Stimulated activated effector memory CD8-positive, alpha-beta T cell treated with anti-CD3 and anti-CD28 coated beads, Interleukin-12 subunit alpha, Interleukin-12 subunit beta, amount 100 ng/mL, for 72 hours (primary cell): ENCODE data around the gene ITGB5.
A peak's percentile ranks its signal among the peaks of the same experiment; 100 is the strongest.
"Not testable (repeated sequence)": the region's sequence is repeated elsewhere in the genome, so short reads cannot be mapped to it uniquely, and the experiment has no call there.

ENCODE experiments used
- ATAC-seq: fragments of 150-1000 bp; cut with Tn5 transposase; 2 replicates; pipeline ENCODE4 v1.10.0; 2021
- DNase-seq, 2 donors: peaks; one replicate each; pipeline ENCODE4 v3.0.0; 2021 to 2022; ENCODE audit warnings: low spot score in 2 of 2
- H3K27ac Mint-ChIP-seq: one replicate; pipeline ENCODE4 v1.8.0; 2022; ENCODE audit warnings: mild to moderate bottlenecking, mixed read lengths
- H3K36me3 Mint-ChIP-seq: one replicate; pipeline ENCODE4 v1.8.0; 2022; ENCODE audit warnings: mild to moderate bottlenecking, mixed read lengths
- H3K4me1 Mint-ChIP-seq: one replicate; pipeline ENCODE4 v1.8.0; 2022; ENCODE audit warnings: mixed read lengths
- H3K4me3 Mint-ChIP-seq: one replicate; pipeline ENCODE4 v1.8.0; 2022; ENCODE audit warnings: mild to moderate bottlenecking, mixed read lengths
- H3K9me3 Mint-ChIP-seq: one replicate; pipeline ENCODE4 v1.8.0; 2022; ENCODE audit warnings: mixed read lengths

Gene ITGB5

GRCh38 chr3:124761935-124762660 is 125.1 kb downstream of the ITGB5 start:
- Mint-ChIP-seq H3K4me1 (peaks cover 6% of the 10 kb centered on the region), H3K27ac (no peak overlapping the region), H3K9me3 (no peaks in the 10 kb centered on the region), H3K36me3 (no peaks in the 10 kb centered on the region), H3K4me3 (no peak overlapping the region)
- ATAC-seq (no peak), DNase-seq (no peak)

GRCh38 chr3:124761250-124761796 is 125.8 kb downstream of the ITGB5 start:
- Mint-ChIP-seq H3K27ac (no peak overlapping the region), H3K4me3 (peak overlapping the region; percentile 42), H3K4me1 (peaks cover 6% of the 10 kb centered on the region), H3K36me3 (no peaks in the 10 kb centered on the region), H3K9me3 (no peaks in the 10 kb centered on the region)
- DNase-seq (peak; percentile 66 to 86), ATAC-seq (peak; percentile 59)

- Mint-ChIP-seq H3K27ac (no peak overlapping the region), H3K4me3 (no peak overlapping the region), H3K36me3 (no peaks in the 10 kb centered on the region), H3K4me1 (peaks cover 6% of the 10 kb centered on the region), H3K9me3 (no peaks in the 10 kb centered on the region)
- ATAC-seq (no peak), DNase-seq (no peak)
Observed at GRCh38 chr3:124760601-124761000, 126.6 kb downstream of the ITGB5 start.

- ATAC-seq (peak; percentile 41), DNase-seq (no peak)
- no peak overlapping the region for H3K4me3 Mint-ChIP-seq
- no peaks in the 10 kb centered on the region for H3K36me3 Mint-ChIP-seq
- H3K4me1 Mint-ChIP-seq: peaks cover 6% of the 10 kb centered on the region
- H3K27ac Mint-ChIP-seq: no peak overlapping the region
- H3K9me3 Mint-ChIP-seq: no peaks in the 10 kb centered on the region
Observed at GRCh38 chr3:124759666-124760401, 127.3 kb downstream of the ITGB5 start.

GRCh38 chr3:124758851-124759635 is 128.1 kb downstream of the ITGB5 start:
- no peak for ATAC-seq
- no peaks in the 10 kb centered on the region for H3K36me3 Mint-ChIP-seq
- peak overlapping the region; percentile 5 for H3K27ac Mint-ChIP-seq
- peaks cover 6% of the 10 kb centered on the region for H3K4me1 Mint-ChIP-seq
- H3K9me3 Mint-ChIP-seq: no peaks in the 10 kb centered on the region
- no peak overlapping the region for H3K4me3 Mint-ChIP-seq
- no peak for DNase-seq

GRCh38 chr3:124757926-124758325 is 129.2 kb downstream of the ITGB5 start:
- DNase-seq, H3K9me3 Mint-ChIP-seq, H3K4me1 Mint-ChIP-seq, H3K36me3 Mint-ChIP-seq, ATAC-seq, H3K4me3 Mint-ChIP-seq: not testable (repeated sequence)
- peak overlapping the region; percentile 5 for H3K27ac Mint-ChIP-seq

- ATAC-seq (no peak), DNase-seq (no peak)
- Mint-ChIP-seq H3K27ac (no peak overlapping the region), H3K9me3 (no peaks in the 10 kb centered on the region), H3K36me3 (no peaks in the 10 kb centered on the region), H3K4me1 (no peaks in the 10 kb centered on the region), H3K4me3 (no peak overlapping the region)
Observed at GRCh38 chr3:124752051-124752450, 135.1 kb downstream of the ITGB5 start.

- Mint-ChIP-seq H3K27ac (no peak overlapping the region), H3K4me1 (no peaks in the 10 kb centered on the region), H3K9me3 (no peaks in the 10 kb centered on the region), H3K36me3 (no peaks in the 10 kb centered on the region), H3K4me3 (no peak overlapping the region)
- ATAC-seq (no peak), DNase-seq (no peak)
Observed at GRCh38 chr3:124751501-124751900, 135.7 kb downstream of the ITGB5 start.

GRCh38 chr3:124749877-124750276 is 137.3 kb downstream of the ITGB5 start:
- not testable (repeated sequence) for H3K4me1 Mint-ChIP-seq, H3K9me3 Mint-ChIP-seq, H3K27ac Mint-ChIP-seq, ATAC-seq, H3K4me3 Mint-ChIP-seq, DNase-seq
- peaks cover 11% of the 10 kb centered on the region for H3K36me3 Mint-ChIP-seq

GRCh38 chr3:124748560-124749198 is 138.5 kb downstream of the ITGB5 start:
- Mint-ChIP-seq H3K9me3 (no peaks in the 10 kb centered on the region), H3K4me3 (no peak overlapping the region), H3K36me3 (peaks cover 23% of the 10 kb centered on the region), H3K4me1 (no peaks in the 10 kb centered on the region), H3K27ac (no peak overlapping the region)
- DNase-seq (no peak), ATAC-seq (no peak)

GRCh38 chr3:124747111-124747981 is 139.8 kb downstream of the ITGB5 start:
- Mint-ChIP-seq H3K4me3 (no peak overlapping the region), H3K27ac (no peak overlapping the region), H3K9me3 (no peaks in the 10 kb centered on the region), H3K36me3 (peaks cover 37% of the 10 kb centered on the region), H3K4me1 (no peaks in the 10 kb centered on the region)
- no peak for DNase-seq
- no peak for ATAC-seq

GRCh38 chr3:124745756-124746155 is 141.4 kb downstream of the ITGB5 start:
- Mint-ChIP-seq H3K9me3 (no peaks in the 10 kb centered on the region), H3K27ac (no peak overlapping the region), H3K4me3 (no peak overlapping the region), H3K4me1 (no peaks in the 10 kb centered on the region), H3K36me3 (peaks cover 52% of the 10 kb centered on the region)
- no peak for ATAC-seq
- DNase-seq: no peak

GRCh38 chr3:124741027-124741426 is 146.1 kb downstream of the ITGB5 start:
- ATAC-seq: no peak
- H3K9me3 Mint-ChIP-seq: no peaks in the 10 kb centered on the region
- H3K4me3 Mint-ChIP-seq: no peak overlapping the region
- peaks cover 100% of the 10 kb centered on the region for H3K36me3 Mint-ChIP-seq
- peak overlapping the region; percentile 18 for H3K27ac Mint-ChIP-seq
- no peak for DNase-seq
- peaks cover 12% of the 10 kb centered on the region for H3K4me1 Mint-ChIP-seq

- no peak for DNase-seq
Observed at GRCh38 chr3:124731760-124732159, 155.4 kb downstream of the ITGB5 start.

More at GRCh38 chr3:124731760-124732159, 155.4 kb downstream of the ITGB5 start:
- Mint-ChIP-seq H3K9me3 (no peaks in the 10 kb centered on the region), H3K36me3 (peaks cover 50% of the 10 kb centered on the region), H3K27ac (no peak overlapping the region), H3K4me1 (peaks cover 25% of the 10 kb centered on the region), H3K4me3 (peak overlapping the region; percentile 96)
- no peak for ATAC-seq
